Neural crest cell (in vitro differentiated cells): ENCODE measurements around the gene DNTTIP2. TPM values are rescaled to one million over a fixed set of nuclear protein-coding genes. Genes with fewer than 3 reads are reported as not detected.

Experiments
- DNase-seq: peaks from one replicate; pipeline ENCODE4 v3.0.0; 2021; ENCODE audit warnings: low read depth, mixed read lengths, low spot score
- H3K27ac Mint-ChIP-seq: one replicate; pipeline ENCODE4 v1.8.0; 2021; ENCODE audit warnings: mild to moderate bottlenecking, mixed read lengths; ENCODE audit not compliant: unreplicated experiment
- H3K27me3 Mint-ChIP-seq: 2 replicates; pipeline ENCODE4 v1.8.0; 2021; ENCODE audit warnings: low read depth, mild to moderate bottlenecking, mixed read lengths
- H3K36me3 Mint-ChIP-seq: 2 replicates; pipeline ENCODE4 v1.8.0; 2021; ENCODE audit warnings: low read depth, mild to moderate bottlenecking, mixed read lengths
- H3K4me1 Mint-ChIP-seq: 2 replicates; pipeline ENCODE4 v1.8.0; 2021; ENCODE audit warnings: mixed read lengths
- H3K4me3 Mint-ChIP-seq: one replicate; pipeline ENCODE4 v1.8.0; 2021; ENCODE audit warnings: mild to moderate bottlenecking, mixed read lengths
- H3K9me3 Mint-ChIP-seq: 2 replicates; pipeline ENCODE4 v1.8.0; 2021; ENCODE audit warnings: mixed read lengths
- total RNA-seq: library from RNA; stranded (reverse); gene quantifications from 2 replicates; pipeline ENCODE4 v1.2.1, GENCODE V29; 2021
- TF ChIP-seq, protein P1 (sequence below): fragments of 200-600 bp; sonication (generic); conservative IDR thresholded peaks from 2 replicates; pipeline ENCODE4 v1.5.0; 2021; ENCODE audit warnings: antibody characterized with exemption, mild to moderate bottlenecking

Gene DNTTIP2
- total RNA-seq, 1 donor from 2014 or later, result 65.0 TPM

DNA sequence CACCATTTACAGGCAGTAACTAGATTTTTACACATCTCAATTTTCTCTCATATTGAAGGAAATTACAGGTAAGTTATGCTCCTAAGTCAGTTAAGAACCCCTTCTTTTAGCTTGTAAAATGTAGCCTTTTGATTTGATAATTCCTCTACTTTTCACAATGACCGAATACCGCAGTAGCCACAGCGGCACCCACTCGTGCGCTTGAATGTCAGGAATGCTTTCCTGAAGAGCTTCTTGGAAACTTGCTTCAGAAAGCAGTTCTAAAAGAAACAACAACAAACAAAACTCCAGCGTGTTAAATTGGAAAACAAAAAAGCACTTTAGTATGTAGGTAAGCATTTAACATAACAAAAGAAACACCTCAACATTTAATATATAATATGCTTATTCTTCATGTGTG lies 9.9 kb upstream of the DNTTIP2 start:
- H3K9me3 Mint-ChIP-seq, result no peaks in the 10 kb centered on the region
- no peaks in the 10 kb centered on the region for H3K27me3 Mint-ChIP-seq
- H3K4me1 Mint-ChIP-seq, result no peaks in the 10 kb centered on the region
- no peak for DNase-seq
- H3K27ac Mint-ChIP-seq, result no peak overlapping the region
- no peak overlapping the region for H3K4me3 Mint-ChIP-seq
- no peaks in the 10 kb centered on the region for H3K36me3 Mint-ChIP-seq
- TF ChIP-seq, protein P1, sequence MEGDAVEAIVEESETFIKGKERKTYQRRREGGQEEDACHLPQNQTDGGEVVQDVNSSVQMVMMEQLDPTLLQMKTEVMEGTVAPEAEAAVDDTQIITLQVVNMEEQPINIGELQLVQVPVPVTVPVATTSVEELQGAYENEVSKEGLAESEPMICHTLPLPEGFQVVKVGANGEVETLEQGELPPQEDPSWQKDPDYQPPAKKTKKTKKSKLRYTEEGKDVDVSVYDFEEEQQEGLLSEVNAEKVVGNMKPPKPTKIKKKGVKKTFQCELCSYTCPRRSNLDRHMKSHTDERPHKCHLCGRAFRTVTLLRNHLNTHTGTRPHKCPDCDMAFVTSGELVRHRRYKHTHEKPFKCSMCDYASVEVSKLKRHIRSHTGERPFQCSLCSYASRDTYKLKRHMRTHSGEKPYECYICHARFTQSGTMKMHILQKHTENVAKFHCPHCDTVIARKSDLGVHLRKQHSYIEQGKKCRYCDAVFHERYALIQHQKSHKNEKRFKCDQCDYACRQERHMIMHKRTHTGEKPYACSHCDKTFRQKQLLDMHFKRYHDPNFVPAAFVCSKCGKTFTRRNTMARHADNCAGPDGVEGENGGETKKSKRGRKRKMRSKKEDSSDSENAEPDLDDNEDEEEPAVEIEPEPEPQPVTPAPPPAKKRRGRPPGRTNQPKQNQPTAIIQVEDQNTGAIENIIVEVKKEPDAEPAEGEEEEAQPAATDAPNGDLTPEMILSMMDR, result no peak

GRCh38 chr1:93882269-93882668 lies 3.3 kb upstream of the DNTTIP2 start:
- TF ChIP-seq, protein P1, result no peak
- Mint-ChIP-seq H3K27ac (no peak overlapping the region), H3K4me3 (peak overlapping the region; percentile 31), H3K9me3 (no peaks in the 10 kb centered on the region), H3K4me1 (peaks cover 18% of the 10 kb centered on the region), H3K27me3 (no peaks in the 10 kb centered on the region), H3K36me3 (no peaks in the 10 kb centered on the region)
- DNase-seq, result no peak

GRCh38 chr1:93880731-93881130 lies 1.7 kb upstream of the DNTTIP2 start:
- H3K9me3 Mint-ChIP-seq, result no peaks in the 10 kb centered on the region
- peaks cover 30% of the 10 kb centered on the region for H3K4me1 Mint-ChIP-seq
- H3K27ac Mint-ChIP-seq, result no peak overlapping the region
- TF ChIP-seq, protein P1, result no peak
- H3K27me3 Mint-ChIP-seq, result no peaks in the 10 kb centered on the region
- peak overlapping the region; percentile 16 for H3K4me3 Mint-ChIP-seq
- DNase-seq, result no peak
- peaks cover 3% of the 10 kb centered on the region for H3K36me3 Mint-ChIP-seq

GRCh38 chr1:93878501-93878888 lies 511 bp downstream of the DNTTIP2 start:
- Mint-ChIP-seq H3K36me3 (peaks cover 10% of the 10 kb centered on the region), H3K4me3 (peak overlapping the region; percentile 97), H3K9me3 (no peaks in the 10 kb centered on the region), H3K27ac (peak overlapping the region; percentile 99), H3K27me3 (no peaks in the 10 kb centered on the region), H3K4me1 (peaks cover 35% of the 10 kb centered on the region)
- TF ChIP-seq, protein P1, result no peak
- no peak for DNase-seq

GRCh38 chr1:93877529-93877928 lies 1.5 kb downstream of the DNTTIP2 start:
- no peaks in the 10 kb centered on the region for H3K9me3 Mint-ChIP-seq
- peak overlapping the region; percentile 97 for H3K4me3 Mint-ChIP-seq
- TF ChIP-seq, protein P1, result no peak
- no peaks in the 10 kb centered on the region for H3K27me3 Mint-ChIP-seq
- no peak for DNase-seq
- peaks cover 32% of the 10 kb centered on the region for H3K4me1 Mint-ChIP-seq
- peaks cover 10% of the 10 kb centered on the region for H3K36me3 Mint-ChIP-seq
- H3K27ac Mint-ChIP-seq, result no peak overlapping the region

DNA sequence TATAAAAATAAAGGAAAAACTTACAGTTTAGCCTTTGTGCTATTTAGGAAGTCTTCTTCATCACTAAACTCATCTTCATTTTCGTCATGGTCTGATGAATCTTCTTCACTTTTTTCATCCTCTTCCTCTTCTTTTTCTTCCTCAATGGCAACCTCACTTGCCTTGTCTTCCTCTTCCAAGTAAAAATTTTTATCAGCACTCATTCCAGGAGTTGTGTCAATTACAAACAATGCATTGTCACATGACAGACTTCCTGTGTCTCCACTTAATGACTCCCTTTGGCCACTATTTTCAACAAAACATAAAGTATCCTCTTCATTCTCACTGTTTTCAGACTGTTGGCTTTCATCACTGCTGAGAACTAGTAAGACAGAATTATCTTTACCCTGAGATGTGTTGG lies 2.8 kb downstream of the DNTTIP2 start:
- H3K36me3 Mint-ChIP-seq, result peaks cover 10% of the 10 kb centered on the region
- no peak for DNase-seq
- H3K4me1 Mint-ChIP-seq, result peaks cover 32% of the 10 kb centered on the region
- TF ChIP-seq, protein P1, result no peak
- H3K9me3 Mint-ChIP-seq, result no peaks in the 10 kb centered on the region
- no peaks in the 10 kb centered on the region for H3K27me3 Mint-ChIP-seq
- H3K27ac Mint-ChIP-seq, result no peak overlapping the region
- peak overlapping the region; percentile 2 for H3K4me3 Mint-ChIP-seq
